RWPE1 (cell line): ENCODE data around the gene CEP57L1.

ENCODE experiments used
- CTCF ChIA-PET: fragments of 350-600 bp; sonication (Branson Sonifier 250); formaldehyde crosslinking; extraction: SDS; loops from one replicate; lab custom pipeline; 2021; lab: Yijun Ruan, JAX
- POLR2A ChIA-PET: fragments of 400-600 bp; formaldehyde crosslinking; extraction: SDS; loops from one replicate; lab custom pipeline; 2020; ENCODE audit warnings: antibody characterized with exemption; ENCODE audit not compliant: low non-redundant PET; lab: Yijun Ruan, JAX
- DNase-seq: peaks from one replicate; pipeline ENCODE4 v3.0.0; 2012; ENCODE audit warnings: low spot score
- H3K27ac ChIP-seq: fragments of 450-650 bp; 2 replicates; pipeline ENCODE4 v1.5.1; 2017
- CTCF ChIP-seq: fragments of 450-650 bp; conservative IDR thresholded peaks from 2 replicates; pipeline ENCODE4 v1.5.1; 2017; ENCODE audit warnings: low read depth, mild to moderate bottlenecking

Gene CEP57L1

GRCh38 chr6:109058620-109059019, 36.7 kb upstream of the CEP57L1 start:
- CTCF ChIA-PET, result interaction anchor here (0.6 kb wide), 1 partner anchor 26 kb away, joined by 7 read pairs; no protein-coding TSS in a partner anchor
- no peak overlapping the region for H3K27ac ChIP-seq
- POLR2A ChIA-PET, result no interaction called here
- DNase-seq, result no peak
- no peak for TF ChIP-seq CTCF

GRCh38 chr6:109059153-109059552, 36.2 kb upstream of the CEP57L1 start:
- ChIA-PET POLR2A (no interaction called here), CTCF (interaction anchor here (0.6 to 0.7 kb wide), 2 partner anchors 26 to 224 kb away, joined by 3 to 7 read pairs; no protein-coding TSS in a partner anchor)
- no peak overlapping the region for H3K27ac ChIP-seq
- TF ChIP-seq CTCF, result no peak
- DNase-seq, result no peak

GRCh38 chr6:109059571-109060021, 35.7 kb upstream of the CEP57L1 start:
- CTCF ChIA-PET, result interaction anchor here (0.7 kb wide), 1 partner anchor 224 kb away, joined by 3 read pairs; no protein-coding TSS in a partner anchor

GRCh38 chr6:109060571-109060970, 34.7 kb upstream of the CEP57L1 start:
- no peak for DNase-seq
- no peak for TF ChIP-seq CTCF
- H3K27ac ChIP-seq, result no peak overlapping the region
- ChIA-PET CTCF (no interaction called here), POLR2A (no interaction called here)

More at GRCh38 chr6:109059571-109060021, 35.7 kb upstream of the CEP57L1 start:
- TF ChIP-seq CTCF, result no peak; the same call in 1 of the 2 replicates
- DNase-seq, result peak; percentile 19
- H3K27ac ChIP-seq, result no peak overlapping the region
- POLR2A ChIA-PET, result no interaction called here

DNA sequence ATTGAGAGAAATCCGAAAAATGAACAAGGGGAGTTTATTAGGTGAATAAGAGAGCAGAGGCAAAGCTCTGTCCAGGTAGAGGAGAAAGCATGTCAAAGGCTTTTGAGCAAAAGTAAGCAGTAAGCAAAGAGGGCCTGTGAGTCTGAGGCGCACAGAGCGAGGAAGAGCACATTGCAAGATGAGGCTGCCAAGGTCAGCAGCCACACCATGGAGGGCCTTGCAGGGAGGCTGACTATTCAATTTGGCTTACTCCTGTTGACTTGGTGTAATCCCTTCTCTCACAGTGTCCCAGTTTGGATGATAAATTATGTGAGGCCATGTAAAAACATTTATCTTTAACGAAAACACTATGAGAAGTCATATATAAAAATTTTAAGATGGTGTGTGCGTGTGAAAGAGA, 33.1 kb upstream of the CEP57L1 start:
- H3K27ac ChIP-seq, result no peak overlapping the region
- POLR2A ChIA-PET, result no interaction called here
- CTCF ChIA-PET, result no interaction called here
- no peak for TF ChIP-seq CTCF
- DNase-seq, result no peak

GRCh38 chr6:109062767-109063352, 32.4 kb upstream of the CEP57L1 start:
- no peak overlapping the region for H3K27ac ChIP-seq
- ChIA-PET POLR2A (no interaction called here), CTCF (no interaction called here)
- DNase-seq, result no peak
- TF ChIP-seq CTCF, result no peak
